GM18858 (cell line): ENCODE data around the gene PARP14.

Experiments used
- ATAC-seq: cut with Tn5 transposase; IDR thresholded peaks from one replicate; pipeline ENCODE4 v1.9.1; 2021; ENCODE audit not compliant: unreplicated experiment

The PARP14 gene

GRCh38 chr3:122760453-122761271 is 80.0 kb downstream of the PARP14 start:
- no peak for ATAC-seq

- no peak for ATAC-seq
Observed at GRCh38 chr3:122766430-122766829, 85.8 kb downstream of the PARP14 start.

DNA sequence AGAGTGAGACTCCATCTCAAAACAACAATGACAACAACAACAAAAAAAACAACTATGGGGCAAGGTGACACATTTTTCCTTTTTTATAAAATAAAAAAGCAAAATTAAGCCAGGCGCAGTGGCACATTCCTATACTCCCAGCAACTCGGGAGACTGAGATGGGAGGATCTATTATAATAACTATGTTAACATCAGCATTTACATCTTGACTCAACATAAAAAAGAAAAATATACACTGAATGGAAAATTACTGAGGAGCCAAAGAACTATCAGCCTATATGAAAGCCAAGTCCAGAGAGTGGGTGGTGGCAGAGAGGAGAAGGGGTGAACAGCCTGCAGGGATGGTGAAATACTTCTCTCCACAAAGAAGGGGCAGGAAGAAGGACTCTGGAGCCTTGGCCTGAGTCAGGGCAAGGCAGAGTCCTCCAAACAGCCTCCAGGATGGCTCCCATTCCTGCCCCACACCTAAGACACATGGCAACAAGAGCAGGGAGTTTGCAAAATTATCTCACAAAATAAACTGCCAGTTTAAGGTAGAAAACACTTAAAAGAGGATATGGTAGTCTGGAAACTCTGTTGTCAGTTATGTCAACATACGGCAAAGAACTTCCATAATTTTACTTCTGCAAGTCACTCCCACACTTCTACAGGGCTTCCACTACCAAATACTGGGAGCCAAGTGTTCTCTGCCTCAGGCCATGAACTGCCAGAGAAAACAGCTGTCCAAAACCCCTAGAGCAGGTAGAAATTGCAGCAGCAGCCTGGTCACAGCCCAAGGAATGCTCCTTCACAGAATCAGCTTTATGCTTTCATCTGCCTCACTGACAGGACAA is 87.1 kb downstream of the PARP14 start:
- no peak for ATAC-seq

DNA sequence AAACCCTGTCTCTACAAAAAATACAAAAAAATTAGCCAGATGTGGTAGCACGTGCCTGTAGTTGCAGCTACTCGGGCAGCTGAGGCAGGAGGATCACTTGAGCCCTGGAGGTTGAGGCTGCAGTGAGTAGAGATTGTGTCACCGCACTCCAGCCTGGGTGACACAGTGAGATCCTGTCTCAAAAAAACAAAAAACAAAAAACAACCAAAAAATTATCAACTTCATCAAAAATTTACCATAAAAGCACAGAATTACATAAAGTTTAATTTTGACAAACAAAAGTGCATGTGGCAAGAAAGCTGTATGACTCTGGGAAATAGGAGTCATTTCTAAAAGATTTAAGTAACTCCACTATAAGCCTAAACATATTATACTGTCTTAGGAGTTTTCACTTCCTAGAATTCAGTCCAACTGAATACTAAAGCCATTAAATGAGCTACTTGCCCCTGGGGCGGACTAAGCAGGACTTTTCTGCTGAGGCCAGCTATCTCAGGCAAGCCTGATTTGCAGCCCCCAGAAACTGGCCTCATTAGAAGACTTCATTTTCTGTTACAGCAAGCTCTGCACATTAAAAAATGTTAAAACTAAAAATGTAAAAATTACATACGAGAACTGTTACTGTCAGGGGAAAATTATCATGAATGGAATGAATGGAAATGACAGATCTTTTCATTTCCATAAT is 90.0 kb downstream of the PARP14 start:
- no peak for ATAC-seq

DNA sequence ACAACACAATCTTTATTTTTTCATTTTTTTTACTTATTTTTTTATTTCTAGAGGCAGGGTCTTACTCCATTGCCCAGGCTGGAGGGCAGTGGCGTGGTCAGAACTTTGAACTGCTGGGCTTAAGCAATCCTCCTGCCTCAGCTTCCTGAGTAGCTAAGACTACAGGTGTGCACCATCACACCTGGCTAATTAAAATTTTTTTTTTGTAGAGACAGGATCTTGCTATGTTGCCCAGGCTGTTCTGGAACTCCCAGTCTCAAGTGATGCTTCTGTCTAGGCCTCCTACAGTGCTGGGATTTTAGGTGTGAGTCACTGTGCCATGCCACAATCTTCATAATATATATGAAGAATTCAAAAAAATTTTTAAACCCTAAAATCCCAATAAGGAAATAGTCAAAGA is 92.2 kb downstream of the PARP14 start:
- ATAC-seq, result no peak

- peak; percentile 51 for ATAC-seq
Observed at GRCh38 chr3:122773944-122774509, 93.4 kb downstream of the PARP14 start.

DNA sequence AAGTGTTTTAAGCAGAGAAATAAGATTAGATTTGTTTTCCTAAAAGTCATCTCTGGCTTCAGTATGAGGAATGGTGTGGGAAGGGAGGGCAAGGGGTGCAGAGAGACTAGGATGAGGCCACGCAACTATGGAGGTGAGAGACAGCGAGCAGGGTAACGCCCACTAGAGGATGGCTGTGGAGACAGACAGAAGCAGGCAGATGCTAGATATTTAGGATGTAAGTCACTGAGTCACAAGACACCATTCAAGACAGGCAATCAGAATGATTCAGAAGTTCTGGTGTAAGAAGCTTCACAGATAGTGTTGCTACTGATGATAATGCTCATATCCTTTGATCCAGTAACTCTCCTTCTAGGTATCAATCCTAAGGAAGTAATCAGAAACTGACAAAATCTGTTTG is 93.9 kb downstream of the PARP14 start:
- ATAC-seq, result no peak

DNA sequence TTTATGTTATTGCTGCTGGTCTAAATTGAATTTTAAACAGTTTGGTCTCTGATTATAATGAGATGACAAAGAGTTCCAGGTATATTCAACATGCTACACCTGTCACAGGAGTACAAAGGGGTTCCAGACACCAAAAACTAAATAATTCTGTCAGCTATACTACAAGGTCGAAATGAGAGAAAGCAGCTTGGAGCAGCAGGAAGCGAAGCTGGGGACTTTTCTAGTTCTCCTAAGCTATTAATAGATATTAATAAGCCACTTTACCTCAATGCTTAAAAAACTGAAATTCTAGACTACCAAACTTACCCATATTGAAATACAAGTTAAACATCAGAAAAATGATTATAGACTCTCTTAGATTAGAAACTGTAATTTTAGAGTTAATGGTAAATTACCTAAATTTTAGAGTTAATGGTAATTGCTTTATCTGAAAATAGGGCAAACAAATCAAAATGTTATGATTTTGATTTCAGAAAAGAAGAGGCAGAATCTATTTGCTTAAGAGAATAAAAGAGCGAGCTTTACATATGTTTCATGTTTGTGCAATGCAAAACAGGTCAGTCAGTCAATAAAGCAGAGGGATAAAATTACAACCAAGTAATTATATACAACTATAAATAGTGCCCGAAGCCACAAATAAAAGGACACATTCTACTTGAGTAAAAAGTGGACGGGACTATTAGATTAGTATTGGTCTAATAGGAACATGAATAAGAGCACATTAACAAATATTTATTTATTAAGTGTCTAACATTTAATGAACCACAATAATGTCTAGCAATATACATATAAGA is 96.2 kb downstream of the PARP14 start:
- no peak for ATAC-seq

DNA sequence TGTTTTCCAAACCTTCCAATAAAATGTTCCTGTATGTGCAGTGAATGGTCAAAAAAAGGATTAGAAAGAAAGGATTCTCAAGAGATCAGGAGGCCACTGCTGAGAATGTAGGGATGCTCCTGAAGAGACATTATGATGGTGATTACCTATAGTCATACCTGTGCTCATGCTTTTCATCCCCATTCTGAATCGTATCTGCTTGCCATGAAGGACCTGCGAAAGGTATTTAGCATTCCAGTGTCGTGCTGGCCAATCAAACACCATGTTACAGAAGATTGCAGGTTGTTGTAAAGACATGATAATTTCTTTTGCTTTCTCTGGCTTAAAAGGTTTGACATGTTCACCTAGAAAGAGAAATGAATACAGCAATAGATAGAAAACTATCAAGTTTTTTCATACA is 96.9 kb downstream of the PARP14 start:
- no peak for ATAC-seq
